GM23338 (cell line): Measurements from ENCODE around the gene PDRG1. TPM values are rescaled to one million over a fixed set of nuclear protein-coding genes. Genes with fewer than 3 reads are reported as not detected.

Source experiments
- ATAC-seq: fragments of 200-7000 bp; cut with Tn5 transposase; 3 replicates; pipeline ENCODE4 v1.9.1; 2020
- DNase-seq: peaks from one replicate; pipeline ENCODE4 v3.0.0-alpha.2; 2015; ENCODE audit warnings: low spot score
- H2AFZ ChIP-seq: fragments of 200-600 bp; sonication (generic); 2 replicates; pipeline ENCODE4 v1.8.0; 2016; ENCODE audit warnings: antibody characterized with exemption, mild to moderate bottlenecking, moderate library complexity
- H3F3A ChIP-seq: fragments of 200-600 bp; sonication (generic); replicated peaks from 2 replicates; pipeline ENCODE4 v1.8.0; 2017; ENCODE audit warnings: antibody characterized with exemption, mixed run types, low read depth
- H3K27ac ChIP-seq: fragments of 200-600 bp; sonication (generic); 2 replicates; pipeline ENCODE4 v1.6.1; 2016; ENCODE audit warnings: low read depth
- H3K27me3 ChIP-seq: fragments of 200-600 bp; sonication (generic); 2 replicates; pipeline ENCODE4 v1.8.0; 2016; ENCODE audit warnings: mild to moderate bottlenecking, mixed run types, moderate library complexity; ENCODE audit not compliant: insufficient read depth
- H3K36me3 ChIP-seq: fragments of 200-600 bp; sonication (generic); 2 replicates; pipeline ENCODE4 v1.8.0; 2016; ENCODE audit warnings: mild to moderate bottlenecking; ENCODE audit not compliant: insufficient read depth
- H3K4me1 ChIP-seq: fragments of 200-600 bp; sonication (generic); 2 replicates; pipeline ENCODE4 v1.8.0; 2016; ENCODE audit warnings: mild to moderate bottlenecking, moderate library complexity; ENCODE audit not compliant: insufficient read depth
- H3K4me2 ChIP-seq: fragments of 200-600 bp; sonication (generic); 2 replicates; pipeline ENCODE4 v1.7.1; 2017; ENCODE audit warnings: mixed run types
- H3K4me3 ChIP-seq: fragments of 200-600 bp; sonication (generic); 2 replicates; pipeline ENCODE4 v1.6.1; 2016; ENCODE audit warnings: mixed run types
- H3K79me2 ChIP-seq: fragments of 200-600 bp; sonication (generic); replicated peaks from 2 replicates; pipeline ENCODE4 v1.8.0; 2017; ENCODE audit warnings: mild to moderate bottlenecking; ENCODE audit not compliant: insufficient read depth
- H3K9me2 ChIP-seq: fragments of 200-600 bp; sonication (generic); 2 replicates; pipeline ENCODE4 v1.8.0; 2017; ENCODE audit not compliant: insufficient read depth
- H4K20me1 ChIP-seq: fragments of 200-600 bp; sonication (generic); replicated peaks from 2 replicates; pipeline ENCODE4 v1.8.0; 2017; ENCODE audit warnings: mild to moderate bottlenecking; ENCODE audit not compliant: insufficient read depth
- H3K27ac Mint-ChIP-seq: 2 replicates; pipeline ENCODE4 v1.8.0; 2020; ENCODE audit warnings: inconsistent platforms, mild to moderate bottlenecking, moderate library complexity, mixed read lengths
- H3K27me3 Mint-ChIP-seq: 3 replicates; pipeline ENCODE4 v1.8.0; 2022; ENCODE audit warnings: low read depth, mild to moderate bottlenecking, moderate library complexity, mixed read lengths, inconsistent platforms; ENCODE audit not compliant: insufficient read depth, poor library complexity
- H3K36me3 Mint-ChIP-seq: 3 replicates; pipeline ENCODE4 v1.8.0; 2021; ENCODE audit warnings: low read depth, mild to moderate bottlenecking, inconsistent platforms, moderate library complexity, mixed read lengths
- H3K4me1 Mint-ChIP-seq: 3 replicates; pipeline ENCODE4 v1.8.0; 2020; ENCODE audit warnings: mild to moderate bottlenecking, inconsistent platforms, mixed read lengths
- H3K4me3 Mint-ChIP-seq: 3 replicates; pipeline ENCODE4 v1.8.0; 2021; ENCODE audit warnings: moderate library complexity, mild to moderate bottlenecking, inconsistent platforms, mixed read lengths
- H3K9me3 Mint-ChIP-seq: 3 replicates; pipeline ENCODE4 v1.8.0; 2020; ENCODE audit warnings: moderate library complexity, mild to moderate bottlenecking, inconsistent platforms, mixed read lengths
- CREB1 ChIP-seq: fragments of 250-450 bp; sonication (Bioruptor Pico); IDR thresholded peaks from 2 replicates; pipeline ENCODE4 v1.5.0; 2020; ENCODE audit warnings: low read depth, mild to moderate bottlenecking, moderate library complexity
- EZH2phosphoT487 ChIP-seq: fragments of 200-600 bp; sonication (generic); IDR thresholded peaks from one replicate; pipeline ENCODE4 v1.8.1; 2018; ENCODE audit warnings: antibody characterized with exemption; ENCODE audit not compliant: unreplicated experiment
- JUNB ChIP-seq: IDR thresholded peaks from one replicate; pipeline ENCODE4 v1.6.1; 2016; ENCODE audit warnings: antibody characterized with exemption; ENCODE audit not compliant: unreplicated experiment
- NANOG ChIP-seq: IDR thresholded peaks from 2 replicates; pipeline ENCODE4 v1.6.1; 2016; ENCODE audit warnings: antibody characterized with exemption, borderline replicate concordance
- STAT1 ChIP-seq: IDR thresholded peaks from one replicate; pipeline ENCODE4 v1.6.1; 2016; ENCODE audit warnings: antibody characterized with exemption; ENCODE audit not compliant: unreplicated experiment
- ZNF114 ChIP-seq: fragments of 250-450 bp; sonication (Bioruptor Pico); IDR thresholded peaks from 2 replicates; pipeline ENCODE4 v1.5.0; 2020; ENCODE audit warnings: mild to moderate bottlenecking, moderate library complexity
- ZNF331 ChIP-seq: fragments of 250-450 bp; sonication (Bioruptor Pico); IDR thresholded peaks from 2 replicates; pipeline ENCODE4 v1.5.0; 2020; ENCODE audit warnings: low read depth, mild to moderate bottlenecking, moderate library complexity
- polyA plus RNA-seq: library from polyadenylated mRNA; unstranded; fragments of >200 nt; fragmentation: Nextera tagmentation; extraction: Ambion mirVana; gene quantifications from 2 replicates; pipeline ENCODE4 v1.2.1, GENCODE V29; 2016
- total RNA-seq: library from RNA; depleted of rRNA; stranded (reverse); fragments of >200 nt; shearing (Covaris generic); gene quantifications from 2 replicates; pipeline ENCODE4 v1.2.3, GENCODE V29; 2014
- TF ChIP-seq, protein P1 (sequence below), 2 experiments: fragments of 200-600 bp in 1 of 2; sonication (generic) in 1 of 2; conservative IDR thresholded peaks; 2 replicates each; pipeline versions ENCODE4 v1.5.1 to v1.6.1; 2016 to 2017; ENCODE audit warnings: antibody characterized with exemption in 2 of 2, low read depth in 2 of 2, mild to moderate bottlenecking in 2 of 2, moderate library complexity in 1 of 2
- TF ChIP-seq, protein P2 (sequence below): fragments of 250-450 bp; sonication (Bioruptor Pico); IDR thresholded peaks from 2 replicates; pipeline ENCODE4 v1.5.0; 2020; ENCODE audit warnings: mild to moderate bottlenecking, moderate library complexity

The PDRG1 gene
- total and polyA plus RNA-seq, 2 experiments from 2014 or later = 10.5 to 27.8 TPM

DNA sequence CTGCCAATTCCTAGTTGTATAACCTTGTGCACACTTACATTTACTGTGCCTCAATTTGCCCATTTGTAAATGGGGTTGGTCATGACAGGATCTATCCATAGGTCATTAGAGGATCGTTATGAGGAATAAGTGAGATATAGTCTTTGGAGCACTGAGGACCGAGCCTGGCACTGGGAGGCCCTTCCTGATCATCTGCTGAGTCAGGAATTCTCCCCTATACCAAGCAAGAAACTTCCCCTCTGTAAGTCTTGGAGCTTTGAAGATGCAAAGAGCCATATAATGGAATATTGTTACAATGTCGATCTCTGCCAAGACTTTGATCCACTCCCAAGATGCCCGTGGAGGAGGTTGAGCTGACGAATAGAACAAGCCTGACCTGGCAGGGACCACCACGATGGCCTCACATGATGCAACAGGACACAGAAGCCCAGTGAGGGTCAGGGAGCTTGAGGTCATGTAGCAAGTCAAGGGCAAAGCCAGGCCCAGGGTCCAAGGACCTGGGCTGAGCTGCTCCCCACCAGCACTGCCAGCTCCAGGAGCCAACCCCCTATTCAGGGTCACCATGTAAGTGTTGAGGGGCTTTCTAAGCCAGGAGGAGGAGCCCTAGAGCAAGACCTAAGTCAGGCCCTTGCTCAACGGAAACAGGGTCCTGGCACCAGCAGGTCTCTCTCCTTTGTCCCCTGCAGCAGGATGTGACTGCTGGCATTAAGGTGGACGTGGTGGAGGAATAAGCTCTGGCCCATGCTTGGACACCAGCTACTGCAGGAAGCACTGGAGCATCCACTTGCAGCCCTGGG lies 16.7 kb downstream of the PDRG1 start:
- H3F3A ChIP-seq = no peaks in the 10 kb centered on the region
- Mint-ChIP-seq H3K36me3 (no peaks in the 10 kb centered on the region), H3K27me3 (peaks cover 6% of the 10 kb centered on the region), H3K4me3 (no peak overlapping the region), H3K9me3 (no peaks in the 10 kb centered on the region; the same call in 2 of the 3 replicates), H3K27ac (no peak overlapping the region), H3K4me1 (peaks cover 3% of the 10 kb centered on the region)
- 0 out of 2 replicates have a peak overlapping the region, but pooled peaks have one; percentile 5 for H3K4me2 ChIP-seq
- H3K4me3 ChIP-seq = no peak overlapping the region
- peaks cover 9% of the 10 kb centered on the region; the same call in 1 of the 2 replicates for H3K4me1 ChIP-seq
- peak overlapping the region; percentile 94 for H2AFZ ChIP-seq
- no peaks in the 10 kb centered on the region for H3K27me3 ChIP-seq
- DNase-seq (peak; percentile 94), ATAC-seq (peak; percentile 91)
- H3K79me2 ChIP-seq = no peaks in the 10 kb centered on the region
- no peaks in the 10 kb centered on the region for H4K20me1 ChIP-seq
- TF ChIP-seq, protein P1, sequence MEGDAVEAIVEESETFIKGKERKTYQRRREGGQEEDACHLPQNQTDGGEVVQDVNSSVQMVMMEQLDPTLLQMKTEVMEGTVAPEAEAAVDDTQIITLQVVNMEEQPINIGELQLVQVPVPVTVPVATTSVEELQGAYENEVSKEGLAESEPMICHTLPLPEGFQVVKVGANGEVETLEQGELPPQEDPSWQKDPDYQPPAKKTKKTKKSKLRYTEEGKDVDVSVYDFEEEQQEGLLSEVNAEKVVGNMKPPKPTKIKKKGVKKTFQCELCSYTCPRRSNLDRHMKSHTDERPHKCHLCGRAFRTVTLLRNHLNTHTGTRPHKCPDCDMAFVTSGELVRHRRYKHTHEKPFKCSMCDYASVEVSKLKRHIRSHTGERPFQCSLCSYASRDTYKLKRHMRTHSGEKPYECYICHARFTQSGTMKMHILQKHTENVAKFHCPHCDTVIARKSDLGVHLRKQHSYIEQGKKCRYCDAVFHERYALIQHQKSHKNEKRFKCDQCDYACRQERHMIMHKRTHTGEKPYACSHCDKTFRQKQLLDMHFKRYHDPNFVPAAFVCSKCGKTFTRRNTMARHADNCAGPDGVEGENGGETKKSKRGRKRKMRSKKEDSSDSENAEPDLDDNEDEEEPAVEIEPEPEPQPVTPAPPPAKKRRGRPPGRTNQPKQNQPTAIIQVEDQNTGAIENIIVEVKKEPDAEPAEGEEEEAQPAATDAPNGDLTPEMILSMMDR (conservative IDR thresholded peaks at IDR 0.05; ENCODE audit: low read depth in 2 of 2) = peak; percentile 70 to 86
- TF ChIP-seq STAT1 = no peak
- H3K36me3 ChIP-seq = no peaks in the 10 kb centered on the region
- H3K9me2 ChIP-seq = no peaks in the 10 kb centered on the region
- H3K27ac ChIP-seq = no peak overlapping the region

DNA sequence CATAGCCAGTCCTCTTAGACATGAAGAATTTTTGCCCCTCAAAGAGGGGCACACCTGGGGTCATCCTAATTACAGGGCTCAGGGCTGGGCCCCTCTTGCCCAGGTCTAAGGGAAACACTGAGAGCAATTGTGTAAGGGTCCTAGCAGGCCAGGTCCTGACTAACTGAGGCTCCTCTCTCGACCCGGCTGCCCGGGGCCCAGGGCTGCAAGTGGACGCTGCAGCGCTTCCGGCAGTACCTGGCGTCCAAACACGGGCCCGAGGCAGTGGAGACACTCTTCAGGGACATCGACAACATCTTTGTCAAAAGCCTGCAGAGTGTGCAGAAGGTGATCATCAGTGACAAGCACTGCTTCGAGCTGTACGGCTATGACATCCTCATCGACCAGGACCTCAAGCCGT lies 17.4 kb downstream of the PDRG1 start:
- no peak for DNase-seq
- H3K36me3 Mint-ChIP-seq = no peaks in the 10 kb centered on the region
- no peaks in the 10 kb centered on the region; the same call in 2 of the 3 replicates for H3K9me3 Mint-ChIP-seq
- Histone ChIP-seq H3K4me3 (no peak overlapping the region), H2AFZ (no peak overlapping the region), H3F3A (no peaks in the 10 kb centered on the region), H3K27me3 (no peaks in the 10 kb centered on the region), H3K36me3 (no peaks in the 10 kb centered on the region), H3K79me2 (no peaks in the 10 kb centered on the region), H3K27ac (no peak overlapping the region), H4K20me1 (no peaks in the 10 kb centered on the region), H3K9me2 (no peaks in the 10 kb centered on the region), H3K4me2 (no peak overlapping the region), H3K4me1 (peaks cover 9% of the 10 kb centered on the region; the same call in 1 of the 2 replicates)
- ATAC-seq = no peak
- peaks cover 6% of the 10 kb centered on the region for H3K27me3 Mint-ChIP-seq
- no peak overlapping the region for H3K4me3 Mint-ChIP-seq
- peaks cover 3% of the 10 kb centered on the region for H3K4me1 Mint-ChIP-seq
- no peak overlapping the region for H3K27ac Mint-ChIP-seq
- TF ChIP-seq CREB1 (no peak), JUNB (no peak), ZNF114 (CRISPR knock-in tag) (no peak), NANOG (no peak), ZNF331 (CRISPR knock-in tag) (no peak), STAT1 (no peak), EZH2phosphoT487 (no peak)
- TF ChIP-seq, protein P2, sequence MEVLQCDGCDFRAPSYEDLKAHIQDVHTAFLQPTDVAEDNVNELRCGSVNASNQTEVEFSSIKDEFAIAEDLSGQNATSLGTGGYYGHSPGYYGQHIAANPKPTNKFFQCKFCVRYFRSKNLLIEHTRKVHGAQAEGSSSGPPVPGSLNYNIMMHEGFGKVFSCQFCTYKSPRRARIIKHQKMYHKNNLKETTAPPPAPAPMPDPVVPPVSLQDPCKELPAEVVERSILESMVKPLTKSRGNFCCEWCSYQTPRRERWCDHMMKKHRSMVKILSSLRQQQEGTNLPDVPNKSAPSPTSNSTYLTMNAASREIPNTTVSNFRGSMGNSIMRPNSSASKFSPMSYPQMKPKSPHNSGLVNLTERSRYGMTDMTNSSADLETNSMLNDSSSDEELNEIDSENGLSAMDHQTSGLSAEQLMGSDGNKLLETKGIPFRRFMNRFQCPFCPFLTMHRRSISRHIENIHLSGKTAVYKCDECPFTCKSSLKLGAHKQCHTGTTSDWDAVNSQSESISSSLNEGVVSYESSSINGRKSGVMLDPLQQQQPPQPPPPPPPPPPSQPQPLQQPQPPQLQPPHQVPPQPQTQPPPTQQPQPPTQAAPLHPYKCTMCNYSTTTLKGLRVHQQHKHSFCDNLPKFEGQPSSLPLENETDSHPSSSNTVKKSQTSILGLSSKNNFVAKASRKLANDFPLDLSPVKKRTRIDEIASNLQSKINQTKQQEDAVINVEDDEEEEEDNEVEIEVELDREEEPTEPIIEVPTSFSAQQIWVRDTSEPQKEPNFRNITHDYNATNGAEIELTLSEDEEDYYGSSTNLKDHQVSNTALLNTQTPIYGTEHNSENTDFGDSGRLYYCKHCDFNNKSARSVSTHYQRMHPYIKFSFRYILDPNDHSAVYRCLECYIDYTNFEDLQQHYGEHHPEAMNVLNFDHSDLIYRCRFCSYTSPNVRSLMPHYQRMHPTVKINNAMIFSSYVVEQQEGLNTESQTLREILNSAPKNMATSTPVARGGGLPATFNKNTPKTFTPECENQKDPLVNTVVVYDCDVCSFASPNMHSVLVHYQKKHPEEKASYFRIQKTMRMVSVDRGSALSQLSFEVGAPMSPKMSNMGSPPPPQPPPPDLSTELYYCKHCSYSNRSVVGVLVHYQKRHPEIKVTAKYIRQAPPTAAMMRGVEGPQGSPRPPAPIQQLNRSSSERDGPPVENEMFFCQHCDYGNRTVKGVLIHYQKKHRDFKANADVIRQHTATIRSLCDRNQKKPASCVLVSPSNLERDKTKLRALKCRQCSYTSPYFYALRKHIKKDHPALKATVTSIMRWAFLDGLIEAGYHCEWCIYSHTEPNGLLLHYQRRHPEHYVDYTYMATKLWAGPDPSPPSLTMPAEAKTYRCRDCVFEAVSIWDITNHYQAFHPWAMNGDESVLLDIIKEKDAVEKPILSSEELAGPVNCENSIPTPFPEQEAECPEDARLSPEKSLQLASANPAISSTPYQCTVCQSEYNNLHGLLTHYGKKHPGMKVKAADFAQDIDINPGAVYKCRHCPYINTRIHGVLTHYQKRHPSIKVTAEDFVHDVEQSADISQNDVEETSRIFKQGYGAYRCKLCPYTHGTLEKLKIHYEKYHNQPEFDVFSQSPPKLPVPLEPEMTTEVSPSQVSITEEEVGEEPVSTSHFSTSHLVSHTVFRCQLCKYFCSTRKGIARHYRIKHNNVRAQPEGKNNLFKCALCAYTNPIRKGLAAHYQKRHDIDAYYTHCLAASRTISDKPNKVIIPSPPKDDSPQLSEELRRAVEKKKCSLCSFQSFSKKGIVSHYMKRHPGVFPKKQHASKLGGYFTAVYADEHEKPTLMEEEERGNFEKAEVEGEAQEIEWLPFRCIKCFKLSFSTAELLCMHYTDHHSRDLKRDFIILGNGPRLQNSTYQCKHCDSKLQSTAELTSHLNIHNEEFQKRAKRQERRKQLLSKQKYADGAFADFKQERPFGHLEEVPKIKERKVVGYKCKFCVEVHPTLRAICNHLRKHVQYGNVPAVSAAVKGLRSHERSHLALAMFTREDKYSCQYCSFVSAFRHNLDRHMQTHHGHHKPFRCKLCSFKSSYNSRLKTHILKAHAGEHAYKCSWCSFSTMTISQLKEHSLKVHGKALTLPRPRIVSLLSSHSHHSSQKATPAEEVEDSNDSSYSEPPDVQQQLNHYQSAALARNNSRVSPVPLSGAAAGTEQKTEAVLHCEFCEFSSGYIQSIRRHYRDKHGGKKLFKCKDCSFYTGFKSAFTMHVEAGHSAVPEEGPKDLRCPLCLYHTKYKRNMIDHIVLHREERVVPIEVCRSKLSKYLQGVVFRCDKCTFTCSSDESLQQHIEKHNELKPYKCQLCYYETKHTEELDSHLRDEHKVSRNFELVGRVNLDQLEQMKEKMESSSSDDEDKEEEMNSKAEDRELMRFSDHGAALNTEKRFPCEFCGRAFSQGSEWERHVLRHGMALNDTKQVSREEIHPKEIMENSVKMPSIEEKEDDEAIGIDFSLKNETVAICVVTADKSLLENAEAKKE (CRISPR knock-in tag) = no peak
